ENCODE data around the gene CDH4. TPM values are rescaled to one million over a fixed set of nuclear protein-coding genes. Genes with fewer than 3 reads are reported as not detected.

The CDH4 gene
- total and polyA plus RNA-seq, 9 of the 15 experiments (the other 6 are each of a cell fraction or from before 2014, with no cell fraction given) = 0.04 TPM; not detected in 8

DNA sequence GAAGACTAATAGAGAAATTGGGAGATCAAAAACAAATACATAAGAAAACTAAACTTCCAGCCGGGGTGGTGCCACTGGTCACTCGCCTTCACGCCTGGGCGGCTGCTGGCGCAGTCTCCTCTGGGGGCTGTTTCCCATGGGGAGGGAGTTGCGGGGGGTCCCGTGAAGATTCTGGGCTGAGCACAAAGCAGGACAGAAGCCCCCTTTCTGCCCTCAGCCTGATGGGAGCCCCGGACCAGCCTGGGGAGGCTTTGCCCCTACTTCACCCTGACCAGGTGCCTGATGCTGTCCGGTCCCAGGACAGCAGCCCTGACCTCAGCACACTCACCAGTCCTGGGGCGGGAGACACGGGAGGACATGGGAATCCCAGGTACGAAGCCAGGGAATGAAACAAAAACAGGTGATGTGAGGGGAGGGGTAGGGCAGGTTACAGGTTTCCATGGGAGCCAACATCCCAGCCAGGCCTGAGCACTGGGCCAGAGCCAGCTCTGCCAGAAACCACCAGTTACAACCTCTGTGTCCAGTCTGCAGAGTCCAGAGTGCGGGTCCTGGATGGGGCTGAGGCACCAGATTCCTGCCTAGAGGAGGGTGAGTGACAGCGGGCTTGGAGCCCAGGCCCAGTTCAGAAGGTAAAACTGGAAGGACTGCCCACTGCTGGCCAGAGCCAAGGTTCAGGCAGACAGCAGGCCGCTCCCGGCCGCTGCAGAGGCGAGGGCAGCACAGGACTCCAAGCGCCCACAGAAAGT is 487.2 kb downstream of the CDH4 start:
- DNase-seq (ENCODE audit: extremely low read depth in 1 of 4, low spot score in 3 of 4) (no peak), ATAC-seq (peak; percentile 34; the same call in 1 of the 3 replicates), FAIRE-seq (no peak)
- TF ChIP-seq, protein P1, sequence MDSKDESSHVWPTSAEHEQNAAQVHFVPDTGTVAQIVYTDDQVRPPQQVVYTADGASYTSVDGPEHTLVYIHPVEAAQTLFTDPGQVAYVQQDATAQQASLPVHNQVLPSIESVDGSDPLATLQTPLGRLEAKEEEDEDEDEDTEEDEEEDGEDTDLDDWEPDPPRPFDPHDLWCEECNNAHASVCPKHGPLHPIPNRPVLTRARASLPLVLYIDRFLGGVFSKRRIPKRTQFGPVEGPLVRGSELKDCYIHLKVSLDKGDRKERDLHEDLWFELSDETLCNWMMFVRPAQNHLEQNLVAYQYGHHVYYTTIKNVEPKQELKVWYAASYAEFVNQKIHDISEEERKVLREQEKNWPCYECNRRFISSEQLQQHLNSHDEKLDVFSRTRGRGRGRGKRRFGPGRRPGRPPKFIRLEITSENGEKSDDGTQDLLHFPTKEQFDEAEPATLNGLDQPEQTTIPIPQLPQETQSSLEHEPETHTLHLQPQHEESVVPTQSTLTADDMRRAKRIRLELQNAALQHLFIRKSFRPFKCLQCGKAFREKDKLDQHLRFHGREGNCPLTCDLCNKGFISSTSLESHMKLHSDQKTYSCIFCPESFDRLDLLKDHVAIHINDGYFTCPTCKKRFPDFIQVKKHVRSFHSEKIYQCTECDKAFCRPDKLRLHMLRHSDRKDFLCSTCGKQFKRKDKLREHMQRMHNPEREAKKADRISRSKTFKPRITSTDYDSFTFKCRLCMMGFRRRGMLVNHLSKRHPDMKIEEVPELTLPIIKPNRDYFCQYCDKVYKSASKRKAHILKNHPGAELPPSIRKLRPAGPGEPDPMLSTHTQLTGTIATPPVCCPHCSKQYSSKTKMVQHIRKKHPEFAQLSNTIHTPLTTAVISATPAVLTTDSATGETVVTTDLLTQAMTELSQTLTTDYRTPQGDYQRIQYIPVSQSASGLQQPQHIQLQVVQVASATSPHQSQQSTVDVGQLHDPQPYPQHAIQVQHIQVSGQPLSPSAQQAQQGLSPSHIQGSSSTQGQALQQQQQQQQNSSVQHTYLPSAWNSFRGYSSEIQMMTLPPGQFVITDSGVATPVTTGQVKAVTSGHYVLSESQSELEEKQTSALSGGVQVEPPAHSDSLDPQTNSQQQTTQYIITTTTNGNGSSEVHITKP (IDR thresholded peaks at IDR 0.05; ENCODE audit: partially characterized antibody) = no peak
- TF ChIP-seq ILK (tag; IDR thresholded peaks at IDR 0.05; ENCODE audit: borderline replicate concordance, low read depth) = no peak
- TF ChIP-seq KDM4B (IDR thresholded peaks at IDR 0.05; ENCODE audit: borderline replicate concordance in 2 of 2, low read depth in 1 of 2) = no peak
- TF ChIP-seq, protein P2, sequence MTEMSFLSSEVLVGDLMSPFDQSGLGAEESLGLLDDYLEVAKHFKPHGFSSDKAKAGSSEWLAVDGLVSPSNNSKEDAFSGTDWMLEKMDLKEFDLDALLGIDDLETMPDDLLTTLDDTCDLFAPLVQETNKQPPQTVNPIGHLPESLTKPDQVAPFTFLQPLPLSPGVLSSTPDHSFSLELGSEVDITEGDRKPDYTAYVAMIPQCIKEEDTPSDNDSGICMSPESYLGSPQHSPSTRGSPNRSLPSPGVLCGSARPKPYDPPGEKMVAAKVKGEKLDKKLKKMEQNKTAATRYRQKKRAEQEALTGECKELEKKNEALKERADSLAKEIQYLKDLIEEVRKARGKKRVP (CRISPR knock-in tag; IDR thresholded peaks at IDR 0.05) = no peak
- TF ChIP-seq CREBBP (IDR thresholded peaks at IDR 0.05; ENCODE audit: low read depth, low read length) = no peak
- no peak for TF ChIP-seq PTBP1 (IDR thresholded peaks at IDR 0.05; ENCODE audit: low read depth, low read length)
- Histone ChIP-seq H3K36me3 (ENCODE audit: control insufficient read depth, insufficient read depth, low read length) (no peaks in the 10 kb centered on the region), H3K27ac (ENCODE audit: extremely low read depth, low read depth, low read length) (no peak overlapping the region), H3K9me1 (ENCODE audit: control insufficient read depth, insufficient read depth, low read length) (no peaks in the 10 kb centered on the region), H3K4me1 (replicated peaks in 1 of 2; ENCODE audit: control insufficient read depth in 2 of 2, insufficient read depth in 2 of 2, low read length in 2 of 2) (no peaks in the 10 kb centered on the region), H3K79me2 (ENCODE audit: control insufficient read depth, insufficient read depth, low read length) (no peaks in the 10 kb centered on the region), H3K4me2 (ENCODE audit: insufficient read depth, low read length) (no peak overlapping the region), H2AFZ (ENCODE audit: low read depth, low read length) (no peak overlapping the region), H4K20me1 (replicated peaks; ENCODE audit: control insufficient read depth, insufficient read depth, low read length) (peaks cover 4% of the 10 kb centered on the region; the same call in 1 of the 2 replicates), H3K4me3 (no peak overlapping the region), H3K27me3 (ENCODE audit: control insufficient read depth in 2 of 2, insufficient read depth in 2 of 2, low read length in 2 of 2) (peaks cover 16 to 78% of the 10 kb centered on the region in 2 experiments), H3K9me3 (replicated peaks; ENCODE audit: control insufficient read depth, insufficient read depth, low read depth, low read length) (no peaks in the 10 kb centered on the region), H3K9ac (ENCODE audit: insufficient read depth in 1 of 2, low read depth in 2 of 2, low read length in 2 of 2) (no peak overlapping the region)
- POLR2A ChIA-PET = no interaction called here
- CTCF ChIA-PET (ENCODE audit: low intra/inter-chr PET ratio) = no interaction called here
- no TSS peak for BruUV-seq (replicated peaks)
- WGBS (ENCODE audit: insufficient coverage, low coverage, missing lambda C conversion rate) = 1% methylated on average over 19 of the region's 19 CpGs
- intact Hi-C loops (cut with micrococcal nuclease) (no loop called here), in situ Hi-C loops (cut with MboI) (no loop called here)
